ENCODE results near the gene NAA10.
A peak's percentile ranks its signal among the peaks of the same experiment; 100 is the strongest.

The NAA10 gene

GRCh38 chrX:153903238-153903980 lies 31.4 kb downstream of the NAA10 start:
- no peak overlapping the region for H2BK15ac ChIP-seq (ENCODE audit: low read length)
- no peak overlapping the region for H3K14ac ChIP-seq (ENCODE audit: low read length)
- H3K36me3 ChIP-seq (replicated peaks in 1 of 2; ENCODE audit: control insufficient read depth in 2 of 2, insufficient read depth in 2 of 2, low read length in 2 of 2), result no peaks in the 10 kb centered on the region
- H2AFZ ChIP-seq (ENCODE audit: low read length), result peak overlapping the region; percentile 21
- peaks cover 0 to 42% (median 0%) of the 10 kb centered on the region in 3 experiments for H3K27me3 ChIP-seq (ENCODE audit: control insufficient read depth in 3 of 3, insufficient read depth in 3 of 3, low read depth in 1 of 3, low read length in 3 of 3)
- no peak overlapping the region for H3K27ac ChIP-seq (replicated peaks; ENCODE audit: low read length)
- no peak overlapping the region for H3K18ac ChIP-seq (ENCODE audit: low read length)
- H3K4ac ChIP-seq (ENCODE audit: low read length), result no peak overlapping the region
- H4K8ac ChIP-seq (ENCODE audit: low read depth, low read length), result no peak overlapping the region
- no peak for DNase-seq (ENCODE audit: low spot score)
- no peak overlapping the region for H2BK120ac ChIP-seq (ENCODE audit: low read depth, low read length)
- whole genome bisulfite sequencing, 2 donors (ENCODE audit: extremely low coverage in 2 of 2, insufficient read length in 2 of 2, insufficient replicate concordance in 1 of 2), result 100% methylated on average over 1 of the region's 18 CpGs; no CpG with 5 or more reads in 1 of the 2 donors
- no peak overlapping the region for H3K4me3 ChIP-seq (ENCODE audit: low read length in 2 of 2)
- H3K9me3 ChIP-seq (replicated peaks in 1 of 2; ENCODE audit: control insufficient read depth in 2 of 2, insufficient read depth in 1 of 2, low read depth in 1 of 2, low read length in 2 of 2), result no peaks in the 10 kb centered on the region
- no peak overlapping the region for H3K23ac ChIP-seq (ENCODE audit: low read depth, low read length, poor library complexity)
- H4K91ac ChIP-seq (ENCODE audit: low read depth, low read length, poor library complexity), result no peak overlapping the region
- H2BK5ac ChIP-seq (ENCODE audit: low read length), result peak overlapping the region; percentile 13
- H2BK12ac ChIP-seq (ENCODE audit: low read length), result no peak overlapping the region
- no peak overlapping the region for H2AK5ac ChIP-seq (ENCODE audit: low read depth, low read length)
- H3K79me1 ChIP-seq (ENCODE audit: low read depth, low read length), result no peaks in the 10 kb centered on the region
- H3K9ac ChIP-seq (ENCODE audit: low read depth, low read length, poor library complexity), result peak overlapping the region; percentile 44
- peaks cover 3 to 10% of the 10 kb centered on the region in 2 donors for H3K4me1 ChIP-seq (ENCODE audit: control insufficient read depth in 2 of 2, insufficient read depth in 1 of 2, low read depth in 1 of 2, low read length in 2 of 2)
- no peak overlapping the region for H3K4me2 ChIP-seq (ENCODE audit: insufficient read depth, low read length, poor library complexity, severe bottlenecking)

GRCh38 chrX:153902385-153902784 lies 32.5 kb downstream of the NAA10 start:
- Histone ChIP-seq H3K9me3 (replicated peaks in 1 of 2; ENCODE audit: control insufficient read depth in 2 of 2, insufficient read depth in 1 of 2, low read depth in 1 of 2, low read length in 2 of 2) (no peaks in the 10 kb centered on the region), H2BK120ac (ENCODE audit: low read depth, low read length) (no peak overlapping the region), H2BK12ac (ENCODE audit: low read length) (peak overlapping the region; percentile 16), H3K14ac (ENCODE audit: low read length) (no peak overlapping the region), H2AFZ (ENCODE audit: low read length) (no peak overlapping the region), H3K18ac (ENCODE audit: low read length) (no peak overlapping the region), H3K27ac (replicated peaks; ENCODE audit: low read length) (no peak overlapping the region), H3K4me3 (ENCODE audit: low read length in 2 of 2) (no peak overlapping the region), H3K23ac (ENCODE audit: low read depth, low read length, poor library complexity) (no peak overlapping the region), H2BK5ac (ENCODE audit: low read length) (no peak overlapping the region), H3K4me1 (ENCODE audit: control insufficient read depth in 2 of 2, insufficient read depth in 1 of 2, low read depth in 1 of 2, low read length in 2 of 2) (peaks cover 3 to 10% of the 10 kb centered on the region in 2 donors), H3K36me3 (replicated peaks in 1 of 2; ENCODE audit: control insufficient read depth in 2 of 2, insufficient read depth in 2 of 2, low read length in 2 of 2) (no peaks in the 10 kb centered on the region), H2BK15ac (ENCODE audit: low read length) (no peak overlapping the region), H3K4ac (ENCODE audit: low read length) (no peak overlapping the region), H3K9ac (ENCODE audit: low read depth, low read length, poor library complexity) (no peak overlapping the region), H4K91ac (ENCODE audit: low read depth, low read length, poor library complexity) (no peak overlapping the region), H2AK5ac (ENCODE audit: low read depth, low read length) (peak overlapping the region; percentile 21), H3K4me2 (ENCODE audit: insufficient read depth, low read length, poor library complexity, severe bottlenecking) (no peak overlapping the region), H3K79me1 (ENCODE audit: low read depth, low read length) (no peaks in the 10 kb centered on the region), H3K27me3 (ENCODE audit: control insufficient read depth in 3 of 3, insufficient read depth in 3 of 3, low read depth in 1 of 3, low read length in 3 of 3) (peaks cover 0 to 48% (median 0%) of the 10 kb centered on the region in 3 experiments), H4K8ac (ENCODE audit: low read depth, low read length) (no peak overlapping the region)
- no peak for DNase-seq (ENCODE audit: low spot score)
- WGBS, 2 donors (ENCODE audit: extremely low coverage in 2 of 2, insufficient read length in 2 of 2, insufficient replicate concordance in 1 of 2), result no CpG with 5 or more reads among the region's 10 CpGs

- H2BK15ac ChIP-seq (ENCODE audit: low read length), result no peak overlapping the region
- H3K18ac ChIP-seq (ENCODE audit: low read length), result no peak overlapping the region
- no peak overlapping the region for H3K4me2 ChIP-seq (ENCODE audit: insufficient read depth, low read length, poor library complexity, severe bottlenecking)
- DNase-seq (ENCODE audit: low spot score), result no peak
- H3K9ac ChIP-seq (ENCODE audit: low read depth, low read length, poor library complexity), result no peak overlapping the region
- H3K79me1 ChIP-seq (ENCODE audit: low read depth, low read length), result no peaks in the 10 kb centered on the region
- no peak overlapping the region for H2BK5ac ChIP-seq (ENCODE audit: low read length)
- H3K14ac ChIP-seq (ENCODE audit: low read length), result no peak overlapping the region
- H3K27me3 ChIP-seq (ENCODE audit: control insufficient read depth in 3 of 3, insufficient read depth in 3 of 3, low read depth in 1 of 3, low read length in 3 of 3), result peaks cover 0 to 46% (median 0%) of the 10 kb centered on the region in 3 experiments
- H2AK5ac ChIP-seq (ENCODE audit: low read depth, low read length), result no peak overlapping the region
- H4K8ac ChIP-seq (ENCODE audit: low read depth, low read length), result no peak overlapping the region
- H3K4me1 ChIP-seq (ENCODE audit: control insufficient read depth in 2 of 2, insufficient read depth in 1 of 2, low read depth in 1 of 2, low read length in 2 of 2), result peaks cover 3 to 10% of the 10 kb centered on the region in 2 donors
- no CpG with 5 or more reads among the region's 8 CpGs for WGBS, 2 donors (ENCODE audit: extremely low coverage in 2 of 2, insufficient read length in 2 of 2, insufficient replicate concordance in 1 of 2)
- H3K4ac ChIP-seq (ENCODE audit: low read length), result no peak overlapping the region
- H2BK120ac ChIP-seq (ENCODE audit: low read depth, low read length), result no peak overlapping the region
- H3K36me3 ChIP-seq (replicated peaks in 1 of 2; ENCODE audit: control insufficient read depth in 2 of 2, insufficient read depth in 2 of 2, low read length in 2 of 2), result no peaks in the 10 kb centered on the region
- peak overlapping the region; percentile 44 for H2AFZ ChIP-seq (ENCODE audit: low read length)
- no peak overlapping the region for H3K23ac ChIP-seq (ENCODE audit: low read depth, low read length, poor library complexity)
- H4K91ac ChIP-seq (ENCODE audit: low read depth, low read length, poor library complexity), result no peak overlapping the region
- H3K4me3 ChIP-seq (ENCODE audit: low read length in 2 of 2), result no peak overlapping the region
- H3K27ac ChIP-seq (replicated peaks; ENCODE audit: low read length), result no peak overlapping the region
- no peak overlapping the region for H2BK12ac ChIP-seq (ENCODE audit: low read length)
- H3K9me3 ChIP-seq (replicated peaks in 1 of 2; ENCODE audit: control insufficient read depth in 2 of 2, insufficient read depth in 1 of 2, low read depth in 1 of 2, low read length in 2 of 2), result no peaks in the 10 kb centered on the region
Observed at GRCh38 chrX:153901753-153902140, 33.1 kb downstream of the NAA10 start.

- peak overlapping the region in 1 of 2 donors; percentile 34 for H3K4me3 ChIP-seq (ENCODE audit: low read length in 2 of 2)
- H4K91ac ChIP-seq (ENCODE audit: low read depth, low read length, poor library complexity), result no peak overlapping the region
- H2BK5ac ChIP-seq (ENCODE audit: low read length), result no peak overlapping the region
- H3K14ac ChIP-seq (ENCODE audit: low read length), result no peak overlapping the region
- no peak overlapping the region for H3K18ac ChIP-seq (ENCODE audit: low read length)
- no peak overlapping the region for H2BK12ac ChIP-seq (ENCODE audit: low read length)
- no peak overlapping the region for H2BK15ac ChIP-seq (ENCODE audit: low read length)
- no peak overlapping the region for H2BK120ac ChIP-seq (ENCODE audit: low read depth, low read length)
- H3K4me2 ChIP-seq (ENCODE audit: insufficient read depth, low read length, poor library complexity, severe bottlenecking), result peak overlapping the region; percentile 2
- no peaks in the 10 kb centered on the region for H3K79me1 ChIP-seq (ENCODE audit: low read depth, low read length)
- peak overlapping the region; percentile 65 for H4K8ac ChIP-seq (ENCODE audit: low read depth, low read length)
- no peak overlapping the region for H3K27ac ChIP-seq (replicated peaks; ENCODE audit: low read length)
- peaks cover 3 to 10% of the 10 kb centered on the region in 2 donors for H3K4me1 ChIP-seq (ENCODE audit: control insufficient read depth in 2 of 2, insufficient read depth in 1 of 2, low read depth in 1 of 2, low read length in 2 of 2)
- no peak overlapping the region for H3K23ac ChIP-seq (ENCODE audit: low read depth, low read length, poor library complexity)
- WGBS, 2 donors (ENCODE audit: extremely low coverage in 2 of 2, insufficient read length in 2 of 2, insufficient replicate concordance in 1 of 2), result 100% methylated on average over 2 of the region's 26 CpGs; no CpG with 5 or more reads in 1 of the 2 donors
- no peak overlapping the region for H3K9ac ChIP-seq (ENCODE audit: low read depth, low read length, poor library complexity)
- peaks cover 0 to 44% (median 0%) of the 10 kb centered on the region in 3 experiments for H3K27me3 ChIP-seq (ENCODE audit: control insufficient read depth in 3 of 3, insufficient read depth in 3 of 3, low read depth in 1 of 3, low read length in 3 of 3)
- no peaks in the 10 kb centered on the region for H3K36me3 ChIP-seq (replicated peaks in 1 of 2; ENCODE audit: control insufficient read depth in 2 of 2, insufficient read depth in 2 of 2, low read length in 2 of 2)
- no peak overlapping the region for H2AK5ac ChIP-seq (ENCODE audit: low read depth, low read length)
- H3K4ac ChIP-seq (ENCODE audit: low read length), result no peak overlapping the region
- peak overlapping the region; percentile 70 for H2AFZ ChIP-seq (ENCODE audit: low read length)
- no peak for DNase-seq (ENCODE audit: low spot score)
- H3K9me3 ChIP-seq (replicated peaks in 1 of 2; ENCODE audit: control insufficient read depth in 2 of 2, insufficient read depth in 1 of 2, low read depth in 1 of 2, low read length in 2 of 2), result no peaks in the 10 kb centered on the region
Observed at GRCh38 chrX:153900831-153901752, 33.7 kb downstream of the NAA10 start.
